Peyer's patch (tissue), 4 donors: Measurements from ENCODE around the gene CIART. TPM values are rescaled to one million over a fixed set of nuclear protein-coding genes. Genes with fewer than 3 reads are reported as not detected.

Experiments used
- DNase-seq, 3 donors: peaks; one replicate each; pipeline ENCODE4 v3.0.0-alpha.2; 2017 to 2019
- H3K27ac ChIP-seq, 4 donors: fragments of 200-600 bp; sonication (generic); one replicate each; pipeline ENCODE4 v1.5.1; 2016 to 2019
- H3K27me3 ChIP-seq, 2 donors: fragments of 200-600 bp; sonication (generic); one replicate each; pipeline ENCODE4 v1.5.1; 2019
- H3K36me3 ChIP-seq, 3 donors: fragments of 200-600 bp; sonication (generic); one replicate each; pipeline ENCODE4 v1.5.1; 2016 to 2019
- H3K4me1 ChIP-seq, 4 donors: fragments of 200-600 bp; sonication (generic); one replicate each; pipeline ENCODE4 v1.5.1; 2016 to 2019
- H3K4me3 ChIP-seq, 4 donors: fragments of 200-600 bp; sonication (generic); 1 replicate in 3 of 4; 2 replicates in 1 of 4; pipeline ENCODE4 v1.5.1; 2016 to 2019; ENCODE audit warnings: mild to moderate bottlenecking in 1 of 4
- H3K9me3 ChIP-seq, 4 donors: fragments of 200-600 bp; sonication (generic); one replicate each; pipeline ENCODE4 v1.5.1; 2016 to 2019; ENCODE audit warnings: mild to moderate bottlenecking in 1 of 4
- CTCF ChIP-seq, 6 experiments: fragments of 450-650 bp in 4 of 6; fragments of 200-600 bp in 2 of 6; sonication (generic) in 1 of 6; IDR thresholded peaks; one replicate each; pipeline ENCODE4 v1.5.1; 2017 to 2019; ENCODE audit warnings: antibody characterized with exemption in 6 of 6, mild to moderate bottlenecking in 3 of 6, moderate library complexity in 1 of 6
- POLR2A ChIP-seq, 2 donors: fragments of 450-650 bp; IDR thresholded peaks; one replicate each; pipeline ENCODE4 v1.5.1; 2017; ENCODE audit warnings: antibody characterized with exemption in 2 of 2, mild to moderate bottlenecking in 2 of 2, moderate library complexity in 2 of 2
- total RNA-seq, 4 donors: library from RNA; depleted of rRNA; stranded (reverse); fragments of >200 nt; gene quantifications; one replicate each; pipeline ENCODE4 v1.1.0, GENCODE V29; 2016

The CIART gene
- total RNA-seq, 4 donors from 2014 or later = 1.7 to 5.7 (median 5.1) TPM

GRCh38 chr1:150288822-150289221 lies 6.5 kb downstream of the CIART start:
- peaks cover 0 to 4% (median 0%) of the 10 kb centered on the region in 4 donors for H3K4me1 ChIP-seq
- TF ChIP-seq CTCF (IDR thresholded peaks at IDR 0.05) = no peak
- H3K27me3 ChIP-seq = no peaks in the 10 kb centered on the region
- no peaks in the 10 kb centered on the region for H3K9me3 ChIP-seq
- peaks cover 0 to 8% (median 0%) of the 10 kb centered on the region in 3 donors for H3K36me3 ChIP-seq
- DNase-seq = no peak
- H3K4me3 ChIP-seq = no peak overlapping the region
- no peak overlapping the region for H3K27ac ChIP-seq

- Histone ChIP-seq H3K27ac (peak within 1 kb of the TSS; percentile 62 to 83 (median 78)), H3K4me1 (peaks cover 0 to 11% (median 3%) of the 10 kb centered on the region in 4 donors), H3K36me3 (peaks cover 0 to 20% (median 0%) of the 10 kb centered on the region in 3 donors), H3K27me3 (no peaks in the 10 kb centered on the region), H3K4me3 (peak within 1 kb of the TSS; percentile 42 to 90 (median 78)), H3K9me3 (no peaks in the 10 kb centered on the region)
- TF ChIP-seq CTCF (IDR thresholded peaks at IDR 0.05) (peak in 1 of 6 experiments; percentile 6), POLR2A (IDR thresholded peaks at IDR 0.05) (peak; percentile 51 to 74)
- peak; percentile 86 to 95 (median 87) for DNase-seq
Observed at GRCh38 chr1:150293433-150294253, 11.3 kb downstream of the CIART start, which contains the start of gene MRPS21. Gene MRPS21 (plus strand): TSS chr1:150293861. CDS start chr1:150294367, 506 bp downstream.

- H3K36me3 ChIP-seq = peaks cover 0 to 34% (median 0%) of the 10 kb centered on the region in 3 donors
- no peak for DNase-seq
- TF ChIP-seq CTCF (IDR thresholded peaks at IDR 0.05) = no peak
- TF ChIP-seq POLR2A (IDR thresholded peaks at IDR 0.05) = no peak
- H3K27me3 ChIP-seq = no peaks in the 10 kb centered on the region
- no peaks in the 10 kb centered on the region for H3K9me3 ChIP-seq
- peaks cover 0 to 11% (median 3%) of the 10 kb centered on the region in 4 donors for H3K4me1 ChIP-seq
- H3K27ac ChIP-seq = no peak overlapping the region
- H3K4me3 ChIP-seq = no peak overlapping the region
Observed at GRCh38 chr1:150295476-150295875, 13.1 kb downstream of the CIART start.

- DNase-seq = no peak
- Histone ChIP-seq H3K27me3 (no peaks in the 10 kb centered on the region), H3K4me3 (no peak overlapping the region), H3K36me3 (peaks cover 0 to 57% (median 0%) of the 10 kb centered on the region in 3 donors), H3K9me3 (no peaks in the 10 kb centered on the region), H3K4me1 (peaks cover 0 to under 1% (median under 1%) of the 10 kb centered on the region in 4 donors), H3K27ac (no peak overlapping the region)
- no peak for TF ChIP-seq CTCF (IDR thresholded peaks at IDR 0.05)
- no peak for TF ChIP-seq POLR2A (IDR thresholded peaks at IDR 0.05)
Observed at GRCh38 chr1:150299716-150300115, 17.4 kb downstream of the CIART start.

- Histone ChIP-seq H3K4me3 (no peak overlapping the region), H3K36me3 (peaks cover 0 to 51% (median 0%) of the 10 kb centered on the region in 3 donors), H3K27me3 (no peaks in the 10 kb centered on the region), H3K9me3 (no peaks in the 10 kb centered on the region), H3K4me1 (no peaks in the 10 kb centered on the region), H3K27ac (peak overlapping the region in 1 of 4 donors; percentile 9)
- TF ChIP-seq POLR2A (IDR thresholded peaks at IDR 0.05) (no peak), CTCF (IDR thresholded peaks at IDR 0.05) (no peak)
- no peak for DNase-seq
Observed at GRCh38 chr1:150302338-150302737, 20.0 kb downstream of the CIART start.
